Measurements from ENCODE around the gene DYNC1H1. TPM values are rescaled to one million over a fixed set of nuclear protein-coding genes. Genes with fewer than 3 reads are reported as not detected.
A peak's percentile ranks its signal among the peaks of the same experiment; 100 is the strongest.

Gene DYNC1H1
- total RNA-seq, 1 donor from 2014 or later = 591 TPM

DNA sequence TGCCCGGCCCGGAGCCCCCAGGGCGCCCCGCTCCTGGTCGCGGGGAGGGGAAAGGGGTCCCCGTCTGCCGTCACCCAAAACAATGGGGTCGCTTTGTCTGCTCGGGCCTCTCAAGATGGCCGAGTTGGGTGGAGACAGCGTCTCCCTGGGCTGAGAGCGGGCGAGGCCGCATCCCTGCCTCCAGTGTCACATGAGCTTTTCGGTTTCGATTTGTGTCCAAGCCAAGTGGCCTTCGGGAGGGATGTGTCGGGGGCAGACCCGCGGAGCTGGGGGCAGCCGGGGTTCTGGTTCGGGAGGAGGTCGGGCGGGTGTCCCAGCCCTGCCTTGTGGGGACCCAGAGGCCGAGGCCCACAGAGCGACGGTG, 790 bp downstream of the DYNC1H1 start:
- H3K4me2 ChIP-seq (ENCODE audit: low read length) = peak overlapping the region; percentile 89
- H3K4me1 ChIP-seq (ENCODE audit: insufficient read depth, low read length) = peaks cover 28% of the 10 kb centered on the region
- peak overlapping the region; percentile 89 for H3K27ac ChIP-seq (ENCODE audit: low read depth, low read length)
- H3K9me3 ChIP-seq (ENCODE audit: insufficient read depth, low read depth, low read length) = no peaks in the 10 kb centered on the region
- no peak for DNase-seq (ENCODE audit: low read depth)
- H3K9ac ChIP-seq (ENCODE audit: low read length) = peak overlapping the region; percentile 95
- H2AFZ ChIP-seq (ENCODE audit: low read depth, low read length) = peak overlapping the region; percentile 66
- FAIRE-seq = no peak
- H3K27ac Mint-ChIP-seq (ENCODE audit: unreplicated experiment) = peak overlapping the region; percentile 81
- H4K20me1 ChIP-seq (ENCODE audit: insufficient read depth, low read length) = peaks cover 30% of the 10 kb centered on the region
- peaks cover 9% of the 10 kb centered on the region for H3K36me3 Mint-ChIP-seq (ENCODE audit: low read depth, unreplicated experiment)
- TF ChIP-seq, protein P1, sequence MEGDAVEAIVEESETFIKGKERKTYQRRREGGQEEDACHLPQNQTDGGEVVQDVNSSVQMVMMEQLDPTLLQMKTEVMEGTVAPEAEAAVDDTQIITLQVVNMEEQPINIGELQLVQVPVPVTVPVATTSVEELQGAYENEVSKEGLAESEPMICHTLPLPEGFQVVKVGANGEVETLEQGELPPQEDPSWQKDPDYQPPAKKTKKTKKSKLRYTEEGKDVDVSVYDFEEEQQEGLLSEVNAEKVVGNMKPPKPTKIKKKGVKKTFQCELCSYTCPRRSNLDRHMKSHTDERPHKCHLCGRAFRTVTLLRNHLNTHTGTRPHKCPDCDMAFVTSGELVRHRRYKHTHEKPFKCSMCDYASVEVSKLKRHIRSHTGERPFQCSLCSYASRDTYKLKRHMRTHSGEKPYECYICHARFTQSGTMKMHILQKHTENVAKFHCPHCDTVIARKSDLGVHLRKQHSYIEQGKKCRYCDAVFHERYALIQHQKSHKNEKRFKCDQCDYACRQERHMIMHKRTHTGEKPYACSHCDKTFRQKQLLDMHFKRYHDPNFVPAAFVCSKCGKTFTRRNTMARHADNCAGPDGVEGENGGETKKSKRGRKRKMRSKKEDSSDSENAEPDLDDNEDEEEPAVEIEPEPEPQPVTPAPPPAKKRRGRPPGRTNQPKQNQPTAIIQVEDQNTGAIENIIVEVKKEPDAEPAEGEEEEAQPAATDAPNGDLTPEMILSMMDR (IDR thresholded peaks at IDR 0.05; ENCODE audit: insufficient read depth, low read depth, low read length) = no peak
- TF ChIP-seq EZH2 (IDR thresholded peaks at IDR 0.05; ENCODE audit: insufficient read depth, low read length) = no peak
- peak overlapping the region; percentile 89 for H3K4me3 ChIP-seq (ENCODE audit: insufficient read depth, low read depth, low read length)
- no peaks in the 10 kb centered on the region for H3K9me3 Mint-ChIP-seq (ENCODE audit: unreplicated experiment)
- H3K4me1 Mint-ChIP-seq (ENCODE audit: low read depth, unreplicated experiment) = peaks cover 40% of the 10 kb centered on the region
- no peaks in the 10 kb centered on the region for H3K27me3 Mint-ChIP-seq (ENCODE audit: low read depth, unreplicated experiment)
- peak overlapping the region; percentile 98 for H3K4me3 Mint-ChIP-seq (ENCODE audit: unreplicated experiment)
- H3K36me3 ChIP-seq (ENCODE audit: insufficient read depth, low read length) = peaks cover 12% of the 10 kb centered on the region
- no peaks in the 10 kb centered on the region for H3K27me3 ChIP-seq (ENCODE audit: insufficient read depth, low read length)
- peaks cover 57% of the 10 kb centered on the region for H3K79me2 ChIP-seq (ENCODE audit: insufficient read depth, low read length)

- H3K27ac ChIP-seq (ENCODE audit: low read depth, low read length) = peak overlapping the region; percentile 89
- peaks cover 30% of the 10 kb centered on the region for H4K20me1 ChIP-seq (ENCODE audit: insufficient read depth, low read length)
- peak overlapping the region; percentile 95 for H3K9ac ChIP-seq (ENCODE audit: low read length)
- DNase-seq (ENCODE audit: low read depth) (no peak), FAIRE-seq (no peak)
- no peak overlapping the region for H2AFZ ChIP-seq (ENCODE audit: low read depth, low read length)
- Mint-ChIP-seq H3K9me3 (ENCODE audit: unreplicated experiment) (no peaks in the 10 kb centered on the region), H3K36me3 (ENCODE audit: low read depth, unreplicated experiment) (peaks cover 10% of the 10 kb centered on the region), H3K27ac (ENCODE audit: unreplicated experiment) (peak overlapping the region; percentile 81), H3K4me3 (ENCODE audit: unreplicated experiment) (peak overlapping the region; percentile 98), H3K27me3 (ENCODE audit: low read depth, unreplicated experiment) (no peaks in the 10 kb centered on the region), H3K4me1 (ENCODE audit: low read depth, unreplicated experiment) (peaks cover 45% of the 10 kb centered on the region)
- peak overlapping the region; percentile 89 for H3K4me2 ChIP-seq (ENCODE audit: low read length)
- H3K4me1 ChIP-seq (ENCODE audit: insufficient read depth, low read length) = peaks cover 33% of the 10 kb centered on the region
- peaks cover 65% of the 10 kb centered on the region for H3K79me2 ChIP-seq (ENCODE audit: insufficient read depth, low read length)
- TF ChIP-seq, protein P1 (IDR thresholded peaks at IDR 0.05; ENCODE audit: insufficient read depth, low read depth, low read length) = no peak
- TF ChIP-seq EZH2 (IDR thresholded peaks at IDR 0.05; ENCODE audit: insufficient read depth, low read length) = no peak
- H3K27me3 ChIP-seq (ENCODE audit: insufficient read depth, low read length) = no peaks in the 10 kb centered on the region
- H3K4me3 ChIP-seq (ENCODE audit: insufficient read depth, low read depth, low read length) = peak overlapping the region; percentile 89
- H3K9me3 ChIP-seq (ENCODE audit: insufficient read depth, low read depth, low read length) = no peaks in the 10 kb centered on the region
- peaks cover 12% of the 10 kb centered on the region for H3K36me3 ChIP-seq (ENCODE audit: insufficient read depth, low read length)
Observed at GRCh38 chr14:101965770-101966722, 1.7 kb downstream of the DYNC1H1 start.

Measured in astrocyte (in vitro differentiated cells and primary cell).